SK-N-SH (cell line): ENCODE data around the gene SNX8. TPM values are rescaled to one million over a fixed set of nuclear protein-coding genes. Genes with fewer than 3 reads are reported as not detected.

Experiments
- CTCF ChIA-PET: fragments of 300-600, 350-600 bp; formaldehyde crosslinking; extraction: SDS; loops from one replicate; lab custom pipeline; 2021; lab: Yijun Ruan, JAX
- POLR2A ChIA-PET: fragments of 350-600 bp; sonication (Branson Sonifier 250); formaldehyde crosslinking; extraction: SDS; loops from one replicate; lab custom pipeline; 2020; ENCODE audit warnings: antibody characterized with exemption, inconsistent platforms; lab: Yijun Ruan, JAX
- DNase-seq: peaks from one replicate; pipeline ENCODE4 v3.0.0; 2012
- H2AFZ ChIP-seq: fragments of 200-600 bp; sonication (generic); 2 replicates; pipeline ENCODE4 v1.8.1; 2016; ENCODE audit warnings: antibody characterized with exemption, mild to moderate bottlenecking, low read depth
- H3F3A ChIP-seq: fragments of 200-600 bp; sonication (generic); replicated peaks from 2 replicates; pipeline ENCODE3; 2016; ENCODE audit warnings: antibody characterized with exemption, mild to moderate bottlenecking; ENCODE audit not compliant: insufficient read depth
- H3K27ac ChIP-seq, 2 experiments: fragments of 200-500 bp in 1 of 2; fragments of 200-600 bp in 1 of 2; sonication (Bioruptor generic) in 1 of 2; sonication (generic), shearing (Covaris generic) in 1 of 2; 2 replicates each; pipeline versions ENCODE4 v1.5.1 to v1.6.1; 2014 to 2016; ENCODE audit warnings: low read depth in 2 of 2, inconsistent platforms in 1 of 2, low read length in 1 of 2, mild to moderate bottlenecking in 1 of 2, mixed read lengths in 1 of 2
- H3K27me3 ChIP-seq: fragments of 200-600 bp; sonication (generic), shearing (Covaris generic); 2 replicates; pipeline ENCODE4 v1.6.1; 2016; ENCODE audit warnings: mixed run types; ENCODE audit not compliant: insufficient read depth
- H3K36me3 ChIP-seq, 2 experiments: fragments of 200-500 bp in 1 of 2; fragments of 200-600 bp in 1 of 2; sonication (Bioruptor generic) in 1 of 2; sonication (generic) in 1 of 2; replicated peaks in 1 of 2; 2 replicates each; pipeline versions ENCODE3 to v1.5.1; 2014 to 2016; ENCODE audit warnings: low read length in 1 of 2, mild to moderate bottlenecking in 1 of 2; ENCODE audit not compliant: insufficient read depth in 2 of 2, control insufficient read depth in 1 of 2
- H3K4me1 ChIP-seq, 2 experiments: fragments of 200-500 bp in 1 of 2; fragments of 200-600 bp in 1 of 2; sonication (Bioruptor generic) in 1 of 2; sonication (generic), shearing (Covaris generic) in 1 of 2; 2 replicates each; pipeline versions ENCODE4 v1.5.1 to v1.6.1; 2014 to 2016; ENCODE audit warnings: low read depth in 1 of 2, low read length in 1 of 2, mixed run types in 1 of 2; ENCODE audit not compliant: insufficient read depth in 2 of 2, control insufficient read depth in 1 of 2
- H3K4me2 ChIP-seq: fragments of 200-600 bp; sonication (generic), shearing (Covaris generic); 2 replicates; pipeline ENCODE4 v1.6.1; 2017; ENCODE audit warnings: mixed run types
- H3K4me3 ChIP-seq, 2 experiments: fragments of 200-500 bp in 1 of 2; fragments of 200-600 bp in 1 of 2; sonication (Bioruptor generic) in 1 of 2; sonication (generic), shearing (Covaris generic) in 1 of 2; 2 replicates each; pipeline versions ENCODE4 v1.5.1 to v1.8.1; 2014 to 2016; ENCODE audit warnings: low read depth in 2 of 2, inconsistent platforms in 1 of 2, low read length in 1 of 2, mild to moderate bottlenecking in 1 of 2, mixed read lengths in 1 of 2, moderate library complexity in 1 of 2
- H3K79me2 ChIP-seq: fragments of 200-600 bp; sonication (generic); 2 replicates; pipeline ENCODE4 v1.8.1; 2017; ENCODE audit warnings: mild to moderate bottlenecking; ENCODE audit not compliant: insufficient read depth
- H3K9ac ChIP-seq: fragments of 200-600 bp; sonication (generic); 2 replicates; pipeline ENCODE4 v1.6.1; 2017; ENCODE audit warnings: mixed run types
- H3K9me2 ChIP-seq: fragments of 200-600 bp; sonication (generic); 2 replicates; pipeline ENCODE4 v1.6.1; 2017; ENCODE audit warnings: mixed run types
- H3K9me3 ChIP-seq: fragments of 200-600 bp; sonication (generic); 2 replicates; pipeline ENCODE4 v1.6.1; 2017; ENCODE audit warnings: mixed run types, mild to moderate bottlenecking, moderate library complexity
- H4K20me1 ChIP-seq: fragments of 200-600 bp; sonication (generic); 2 replicates; pipeline ENCODE4 v1.6.1; 2017; ENCODE audit warnings: mild to moderate bottlenecking, mixed run types; ENCODE audit not compliant: insufficient read depth
- CTCF ChIP-seq: fragments of 200-600 bp; sonication (generic); IDR thresholded peaks from 2 replicates; pipeline ENCODE4 v1.6.1; 2017; ENCODE audit warnings: antibody characterized with exemption, mild to moderate bottlenecking, moderate library complexity
- EP300 ChIP-seq, 2 experiments: IDR thresholded peaks; 2 replicates each; pipeline versions ENCODE4 v1.4.0 to v1.6.1; 2012; ENCODE audit warnings: borderline replicate concordance in 1 of 2, low read depth in 1 of 2, low read length in 1 of 2
- EZH2phosphoT487 ChIP-seq: fragments of 200-600 bp; sonication (generic); IDR thresholded peaks from 2 replicates; pipeline ENCODE4 v1.6.1; 2017; ENCODE audit warnings: low read depth, mixed run types, mild to moderate bottlenecking, antibody characterized with exemption, moderate library complexity, borderline replicate concordance
- FOXJ3 ChIP-seq: sonication (generic); formaldehyde crosslinking; IDR thresholded peaks from 2 replicates; pipeline ENCODE4 v1.5.1; 2020; ENCODE audit warnings: mild to moderate bottlenecking, missing genetic modification reagents
- IRF3 ChIP-seq: fragments of 150-350 bp; IDR thresholded peaks from 2 replicates; pipeline ENCODE4 v1.6.1; 2016; ENCODE audit warnings: mild to moderate bottlenecking, low read depth, low read length
- MEF2A ChIP-seq: IDR thresholded peaks from 2 replicates; pipeline ENCODE4 v1.4.0; 2012; ENCODE audit warnings: low read depth, borderline replicate concordance
- PBX3 ChIP-seq: IDR thresholded peaks from 2 replicates; pipeline ENCODE4; 2012
- POLR2AphosphoS5 ChIP-seq: IDR thresholded peaks from 2 replicates; pipeline ENCODE4 v1.6.1; 2012; ENCODE audit warnings: low read depth, low read length
- RAD21 ChIP-seq: IDR thresholded peaks from 2 replicates; pipeline ENCODE4 v1.6.1; 2012; ENCODE audit warnings: mild to moderate bottlenecking, low read length
- REST ChIP-seq: IDR thresholded peaks from 2 replicates; pipeline ENCODE4 v1.6.1; 2012; ENCODE audit warnings: mild to moderate bottlenecking, low read depth, low read length, moderate library complexity
- WGBS: methylation state at CpG from one replicate; pipeline ENCODE4 v1.1.6; 2017; ENCODE audit warnings: low lambda C conversion rate; 5-methylcytosine and 5-hydroxymethylcytosine counted together
- polyA plus RNA-seq, 3 experiments: library from polyadenylated mRNA; depleted of rRNA; stranded (reverse); fragments of >200 nt; gene quantifications; 2 replicates each; pipeline ENCODE4 v1.2.3, GENCODE V29; 2012

SNX8 gene
- polyA plus RNA-seq, 1 of the 3 experiments (the other 2 are of a cell fraction) = 20.6 TPM

- Histone ChIP-seq H3K9me2 (no peaks in the 10 kb centered on the region), H3K36me3 (peaks cover 29 to 56% of the 10 kb centered on the region in 2 experiments), H3F3A (no peaks in the 10 kb centered on the region), H3K79me2 (peaks cover 20% of the 10 kb centered on the region; the same call in 1 of the 2 replicates), H3K27ac (no peak overlapping the region), H3K4me1 (no peaks in the 10 kb centered on the region), H2AFZ (no peak overlapping the region), H3K27me3 (no peaks in the 10 kb centered on the region), H3K4me2 (no peak overlapping the region), H3K9ac (no peak overlapping the region)
- no peak for DNase-seq
- POLR2A ChIA-PET = no interaction called here
- TF ChIP-seq EZH2phosphoT487 = no peak
- no peak for TF ChIP-seq MEF2A
- TF ChIP-seq PBX3 = no peak
- no peak for TF ChIP-seq IRF3
- TF ChIP-seq RAD21 = no peak
- no peak for TF ChIP-seq FOXJ3 (CRISPR knock-in tag)
- TF ChIP-seq CTCF = no peak
- TF ChIP-seq POLR2AphosphoS5 = no peak
- no peak for TF ChIP-seq REST
- no peak for TF ChIP-seq EP300 (IDR thresholded peaks at IDR 0.05; ENCODE audit: borderline replicate concordance in 1 of 2, low read depth in 1 of 2, low read length in 1 of 2)
- TF ChIP-seq, all 33 proteins: peak for 0
- peaks cover 12% of the 10 kb centered on the region; the same call in 1 of the 2 replicates for H4K20me1 ChIP-seq
- H3K9me3 ChIP-seq = no peaks in the 10 kb centered on the region
- no peak overlapping the region for H3K4me3 ChIP-seq
- WGBS = 91% methylated on average over 9 of the region's 9 CpGs
- CTCF ChIA-PET = no interaction called here
Observed at GRCh38 chr7:2218444-2218785, 95.8 kb downstream of the SNX8 start.
